HepG2 (cell line): ENCODE data around the gene KANSL1. TPM values are rescaled to one million over a fixed set of nuclear protein-coding genes. Genes with fewer than 3 reads are reported as not detected.

ENCODE experiments used
- BCL6 ChIP-seq: IDR thresholded peaks from 2 replicates; pipeline ENCODE4 v1.6.1; 2016; ENCODE audit warnings: missing genetic modification reagents, missing compliant biosample characterization
- FOXC1 ChIP-seq: sonication (generic); formaldehyde crosslinking; IDR thresholded peaks from 2 replicates; pipeline ENCODE4 v1.8.0; 2022; ENCODE audit warnings: mild to moderate bottlenecking, missing genetic modification reagents, borderline replicate concordance
- HMG20B ChIP-seq: conservative IDR thresholded peaks from 2 replicates; pipeline ENCODE4 v1.6.1; 2016; ENCODE audit warnings: missing genetic modification reagents, missing compliant biosample characterization
- MIXL1 ChIP-seq: IDR thresholded peaks from 2 replicates; pipeline ENCODE4 v1.6.1; 2016
- NCOR1 ChIP-seq: fragments of 200-600 bp; sonication (generic); IDR thresholded peaks from 2 replicates; pipeline ENCODE4 v1.7.0; 2017; ENCODE audit warnings: antibody characterized with exemption, low read length, borderline replicate concordance
- SMARCC2 ChIP-seq: fragments of 450-650 bp; IDR thresholded peaks from 2 replicates; pipeline ENCODE4 v1.6.1; 2017; ENCODE audit warnings: antibody characterized with exemption, mild to moderate bottlenecking
- SNAI1 ChIP-seq: sonication (generic); formaldehyde crosslinking; IDR thresholded peaks from 2 replicates; pipeline ENCODE4 v1.5.0; 2020; ENCODE audit warnings: mild to moderate bottlenecking, missing genetic modification reagents, borderline replicate concordance
- SOX5 ChIP-seq: IDR thresholded peaks from 2 replicates; pipeline ENCODE4 v1.6.1; 2016; ENCODE audit warnings: borderline replicate concordance
- ZFP41 ChIP-seq: sonication (generic); formaldehyde crosslinking; IDR thresholded peaks from 2 replicates; pipeline ENCODE4 v1.4.0; 2020; ENCODE audit warnings: mild to moderate bottlenecking, missing genetic modification reagents, borderline replicate concordance
- ZNF362 ChIP-seq: sonication (generic); formaldehyde crosslinking; IDR thresholded peaks from 2 replicates; pipeline ENCODE4 v1.4.0; 2020; ENCODE audit warnings: missing genetic modification reagents, mild to moderate bottlenecking, borderline replicate concordance
- ZNF660 ChIP-seq: sonication (generic); formaldehyde crosslinking; IDR thresholded peaks from 2 replicates; pipeline ENCODE4 v1.5.1; 2020; ENCODE audit warnings: mild to moderate bottlenecking, low read depth, missing genetic modification reagents, borderline replicate concordance
- polyA plus RNA-seq, 8 experiments: library from polyadenylated mRNA; depleted of rRNA in 3 of 8; stranded (reverse) in 7 of 8; unstranded in 1 of 8; fragments of >200 nt; fragmentation: Illumina TruSeq in 4 of 8; extraction: Trizol in 4 of 8; gene quantifications; 2 replicates each; pipeline versions ENCODE4 v1.2.1 to v1.2.3, GENCODE V29; 2011 to 2016; ENCODE audit warnings: low read depth in 4 of 8, missing spikeins in 1 of 8, mixed read lengths in 1 of 8; ENCODE audit not compliant: insufficient read depth in 1 of 8
- total RNA-seq, 5 experiments: library from RNA; depleted of rRNA; stranded (reverse); fragments of >200 nt; fragmentation: Illumina TruSeq; extraction: Trizol; gene quantifications; 2 replicates each; pipeline ENCODE4 v1.2.3, GENCODE V29; 2016; ENCODE audit warnings: low read depth in 1 of 5
- TF ChIP-seq, protein P1 (sequence below): conservative IDR thresholded peaks from 2 replicates; pipeline ENCODE4 v1.6.1; 2018; ENCODE audit warnings: missing genetic modification reagents
- TF ChIP-seq, protein P2 (sequence below): sonication (generic); formaldehyde crosslinking; IDR thresholded peaks from 2 replicates; pipeline ENCODE4 v1.4.0; 2020; ENCODE audit warnings: mild to moderate bottlenecking, low read depth, missing genetic modification reagents
- TF ChIP-seq, protein P3 (sequence below): sonication (generic); formaldehyde crosslinking; IDR thresholded peaks from 2 replicates; pipeline ENCODE4 v1.5.0; 2020; ENCODE audit warnings: missing genetic modification reagents
- TF ChIP-seq, protein P4 (sequence below): sonication (generic); formaldehyde crosslinking; IDR thresholded peaks from 2 replicates; pipeline ENCODE4 v1.4.0; 2020; ENCODE audit warnings: missing genetic modification reagents
- TF ChIP-seq, protein P5 (sequence below): sonication (generic); formaldehyde crosslinking; IDR thresholded peaks from 2 replicates; pipeline ENCODE4 v1.4.0; 2020; ENCODE audit warnings: missing genetic modification reagents
- TF ChIP-seq, protein P6 (sequence below): sonication (generic); formaldehyde crosslinking; IDR thresholded peaks from 2 replicates; pipeline ENCODE4 v1.5.1; 2020; ENCODE audit warnings: missing genetic modification reagents, mild to moderate bottlenecking, borderline replicate concordance

Gene KANSL1
- total and polyA plus RNA-seq, 2 of the 13 experiments (the other 11 are each of a cell fraction or from before 2014, with no cell fraction given) = 24.0 to 59.6 TPM

- TF ChIP-seq ZFP41 (CRISPR knock-in tag) (no peak), SNAI1 (CRISPR knock-in tag) (peak; percentile 93), HMG20B (CRISPR knock-in tag) (no peak), SOX5 (CRISPR knock-in tag) (no peak), SMARCC2 (no peak), ZNF362 (CRISPR knock-in tag) (0 out of 2 replicates have a peak, but pooled peaks have one; percentile 22), FOXC1 (CRISPR knock-in tag) (no peak), NCOR1 (no peak), ZNF660 (CRISPR knock-in tag) (no peak), BCL6 (CRISPR knock-in tag) (0 out of 2 replicates have a peak, but pooled peaks have one; percentile 14), MIXL1 (CRISPR knock-in tag) (0 out of 2 replicates have a peak, but pooled peaks have one; percentile 58)
- TF ChIP-seq, protein P1, sequence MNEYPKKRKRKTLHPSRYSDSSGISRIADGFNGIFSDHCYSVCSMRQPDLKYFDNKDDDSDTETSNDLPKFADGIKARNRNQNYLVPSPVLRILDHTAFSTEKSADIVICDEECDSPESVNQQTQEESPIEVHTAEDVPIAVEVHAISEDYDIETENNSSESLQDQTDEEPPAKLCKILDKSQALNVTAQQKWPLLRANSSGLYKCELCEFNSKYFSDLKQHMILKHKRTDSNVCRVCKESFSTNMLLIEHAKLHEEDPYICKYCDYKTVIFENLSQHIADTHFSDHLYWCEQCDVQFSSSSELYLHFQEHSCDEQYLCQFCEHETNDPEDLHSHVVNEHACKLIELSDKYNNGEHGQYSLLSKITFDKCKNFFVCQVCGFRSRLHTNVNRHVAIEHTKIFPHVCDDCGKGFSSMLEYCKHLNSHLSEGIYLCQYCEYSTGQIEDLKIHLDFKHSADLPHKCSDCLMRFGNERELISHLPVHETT (CRISPR knock-in tag) = no peak
- TF ChIP-seq, protein P2, sequence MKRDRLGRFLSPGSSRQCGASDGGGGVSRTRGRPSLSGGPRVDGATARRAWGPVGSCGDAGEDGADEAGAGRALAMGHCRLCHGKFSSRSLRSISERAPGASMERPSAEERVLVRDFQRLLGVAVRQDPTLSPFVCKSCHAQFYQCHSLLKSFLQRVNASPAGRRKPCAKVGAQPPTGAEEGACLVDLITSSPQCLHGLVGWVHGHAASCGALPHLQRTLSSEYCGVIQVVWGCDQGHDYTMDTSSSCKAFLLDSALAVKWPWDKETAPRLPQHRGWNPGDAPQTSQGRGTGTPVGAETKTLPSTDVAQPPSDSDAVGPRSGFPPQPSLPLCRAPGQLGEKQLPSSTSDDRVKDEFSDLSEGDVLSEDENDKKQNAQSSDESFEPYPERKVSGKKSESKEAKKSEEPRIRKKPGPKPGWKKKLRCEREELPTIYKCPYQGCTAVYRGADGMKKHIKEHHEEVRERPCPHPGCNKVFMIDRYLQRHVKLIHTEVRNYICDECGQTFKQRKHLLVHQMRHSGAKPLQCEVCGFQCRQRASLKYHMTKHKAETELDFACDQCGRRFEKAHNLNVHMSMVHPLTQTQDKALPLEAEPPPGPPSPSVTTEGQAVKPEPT (CRISPR knock-in tag) = no peak
- TF ChIP-seq, protein P3, sequence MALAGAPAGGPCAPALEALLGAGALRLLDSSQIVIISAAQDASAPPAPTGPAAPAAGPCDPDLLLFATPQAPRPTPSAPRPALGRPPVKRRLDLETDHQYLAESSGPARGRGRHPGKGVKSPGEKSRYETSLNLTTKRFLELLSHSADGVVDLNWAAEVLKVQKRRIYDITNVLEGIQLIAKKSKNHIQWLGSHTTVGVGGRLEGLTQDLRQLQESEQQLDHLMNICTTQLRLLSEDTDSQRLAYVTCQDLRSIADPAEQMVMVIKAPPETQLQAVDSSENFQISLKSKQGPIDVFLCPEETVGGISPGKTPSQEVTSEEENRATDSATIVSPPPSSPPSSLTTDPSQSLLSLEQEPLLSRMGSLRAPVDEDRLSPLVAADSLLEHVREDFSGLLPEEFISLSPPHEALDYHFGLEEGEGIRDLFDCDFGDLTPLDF = no peak
- TF ChIP-seq, protein P4, sequence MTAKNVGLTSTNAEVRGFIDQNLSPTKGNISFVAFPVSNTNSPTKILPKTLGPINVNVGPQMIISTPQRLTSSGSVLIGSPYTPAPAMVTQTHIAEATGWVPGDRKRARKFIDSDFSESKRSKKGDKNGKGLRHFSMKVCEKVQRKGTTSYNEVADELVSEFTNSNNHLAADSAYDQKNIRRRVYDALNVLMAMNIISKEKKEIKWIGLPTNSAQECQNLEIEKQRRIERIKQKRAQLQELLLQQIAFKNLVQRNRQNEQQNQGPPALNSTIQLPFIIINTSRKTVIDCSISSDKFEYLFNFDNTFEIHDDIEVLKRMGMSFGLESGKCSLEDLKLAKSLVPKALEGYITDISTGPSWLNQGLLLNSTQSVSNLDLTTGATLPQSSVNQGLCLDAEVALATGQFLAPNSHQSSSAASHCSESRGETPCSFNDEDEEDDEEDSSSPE = peak; percentile 45; the same call in 1 of the 2 replicates
- TF ChIP-seq, protein P5, sequence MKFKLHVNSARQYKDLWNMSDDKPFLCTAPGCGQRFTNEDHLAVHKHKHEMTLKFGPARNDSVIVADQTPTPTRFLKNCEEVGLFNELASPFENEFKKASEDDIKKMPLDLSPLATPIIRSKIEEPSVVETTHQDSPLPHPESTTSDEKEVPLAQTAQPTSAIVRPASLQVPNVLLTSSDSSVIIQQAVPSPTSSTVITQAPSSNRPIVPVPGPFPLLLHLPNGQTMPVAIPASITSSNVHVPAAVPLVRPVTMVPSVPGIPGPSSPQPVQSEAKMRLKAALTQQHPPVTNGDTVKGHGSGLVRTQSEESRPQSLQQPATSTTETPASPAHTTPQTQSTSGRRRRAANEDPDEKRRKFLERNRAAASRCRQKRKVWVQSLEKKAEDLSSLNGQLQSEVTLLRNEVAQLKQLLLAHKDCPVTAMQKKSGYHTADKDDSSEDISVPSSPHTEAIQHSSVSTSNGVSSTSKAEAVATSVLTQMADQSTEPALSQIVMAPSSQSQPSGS (CRISPR knock-in tag) = 0 out of 2 replicates have a peak, but pooled peaks have one; percentile 23
- TF ChIP-seq, protein P6, sequence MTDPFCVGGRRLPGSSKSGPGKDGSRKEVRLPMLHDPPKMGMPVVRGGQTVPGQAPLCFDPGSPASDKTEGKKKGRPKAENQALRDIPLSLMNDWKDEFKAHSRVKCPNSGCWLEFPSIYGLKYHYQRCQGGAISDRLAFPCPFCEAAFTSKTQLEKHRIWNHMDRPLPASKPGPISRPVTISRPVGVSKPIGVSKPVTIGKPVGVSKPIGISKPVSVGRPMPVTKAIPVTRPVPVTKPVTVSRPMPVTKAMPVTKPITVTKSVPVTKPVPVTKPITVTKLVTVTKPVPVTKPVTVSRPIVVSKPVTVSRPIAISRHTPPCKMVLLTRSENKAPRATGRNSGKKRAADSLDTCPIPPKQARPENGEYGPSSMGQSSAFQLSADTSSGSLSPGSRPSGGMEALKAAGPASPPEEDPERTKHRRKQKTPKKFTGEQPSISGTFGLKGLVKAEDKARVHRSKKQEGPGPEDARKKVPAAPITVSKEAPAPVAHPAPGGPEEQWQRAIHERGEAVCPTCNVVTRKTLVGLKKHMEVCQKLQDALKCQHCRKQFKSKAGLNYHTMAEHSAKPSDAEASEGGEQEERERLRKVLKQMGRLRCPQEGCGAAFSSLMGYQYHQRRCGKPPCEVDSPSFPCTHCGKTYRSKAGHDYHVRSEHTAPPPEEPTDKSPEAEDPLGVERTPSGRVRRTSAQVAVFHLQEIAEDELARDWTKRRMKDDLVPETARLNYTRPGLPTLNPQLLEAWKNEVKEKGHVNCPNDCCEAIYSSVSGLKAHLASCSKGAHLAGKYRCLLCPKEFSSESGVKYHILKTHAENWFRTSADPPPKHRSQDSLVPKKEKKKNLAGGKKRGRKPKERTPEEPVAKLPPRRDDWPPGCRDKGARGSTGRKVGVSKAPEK (CRISPR knock-in tag) = 0 out of 2 replicates have a peak, but pooled peaks have one; percentile 45
Measured at GRCh38 chr17:46002311-46002972, 190.8 kb downstream of the KANSL1 start (continued).
